ENCODE measurements around the gene GABPB2. TPM values are rescaled to one million over a fixed set of nuclear protein-coding genes. Genes with fewer than 3 reads are reported as not detected.
A peak's percentile ranks its signal among the peaks of the same experiment; 100 is the strongest.

GABPB2 gene
- polyA plus RNA-seq (2013, experiment 1 of 2; ENCODE audit: insufficient read length): 7.7 TPM
- polyA plus RNA-seq (2013, experiment 2 of 2; ENCODE audit: insufficient read length): 6.7 TPM

DNA sequence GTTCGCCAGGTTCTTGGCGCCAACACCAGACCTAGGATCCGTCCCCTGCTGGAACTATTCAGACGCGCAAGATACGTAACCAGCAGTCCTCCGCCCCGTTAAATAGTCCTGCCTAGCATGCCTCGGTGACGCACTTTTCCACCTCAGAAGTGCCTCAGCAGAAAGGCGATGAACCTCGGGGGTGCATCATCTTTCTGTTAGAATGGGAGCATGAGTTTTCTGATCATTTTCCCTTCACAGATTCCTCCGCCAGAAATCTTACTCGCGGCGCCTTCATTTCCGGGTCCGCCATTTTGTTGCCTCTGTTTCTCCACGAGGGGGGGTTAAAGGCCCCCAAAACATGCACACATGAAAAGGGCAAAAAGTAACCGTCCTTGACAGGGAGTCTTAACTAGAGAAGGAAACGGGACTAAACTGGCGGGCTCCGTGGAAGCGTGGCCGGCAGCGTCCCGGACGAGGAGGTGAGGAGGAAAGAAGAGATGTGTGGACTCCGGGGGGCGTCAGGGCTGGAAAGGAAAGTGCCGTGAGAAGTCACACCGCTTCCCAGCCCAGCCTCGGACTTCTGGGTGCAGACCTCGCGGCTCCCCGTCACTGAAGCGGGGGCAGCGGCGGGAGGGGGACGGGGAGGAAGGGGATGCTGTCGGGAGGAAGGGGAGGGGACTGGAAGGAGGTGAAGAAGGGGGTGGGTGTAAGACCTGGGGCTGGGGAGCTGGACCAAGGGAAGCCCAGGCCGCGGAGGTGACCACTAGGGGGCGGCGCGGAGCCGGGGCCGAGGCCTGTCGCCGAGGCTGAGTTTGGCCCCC is at the start of gene GABPB2:
GABPB2 (plus strand) TSS at position 288 of the 803 bp plus-strand sequence. CDS start 17,429 bp downstream, outside the sequence.
- DNase-seq: peak; percentile 97

GRCh38 chr1:151024540-151025146 is 45.9 kb upstream of the GABPB2 start:
- peak; percentile 58 for DNase-seq

- DNase-seq: no peak
Measured at GRCh38 chr1:151026460-151026859, 44.1 kb upstream of the GABPB2 start.

DNA sequence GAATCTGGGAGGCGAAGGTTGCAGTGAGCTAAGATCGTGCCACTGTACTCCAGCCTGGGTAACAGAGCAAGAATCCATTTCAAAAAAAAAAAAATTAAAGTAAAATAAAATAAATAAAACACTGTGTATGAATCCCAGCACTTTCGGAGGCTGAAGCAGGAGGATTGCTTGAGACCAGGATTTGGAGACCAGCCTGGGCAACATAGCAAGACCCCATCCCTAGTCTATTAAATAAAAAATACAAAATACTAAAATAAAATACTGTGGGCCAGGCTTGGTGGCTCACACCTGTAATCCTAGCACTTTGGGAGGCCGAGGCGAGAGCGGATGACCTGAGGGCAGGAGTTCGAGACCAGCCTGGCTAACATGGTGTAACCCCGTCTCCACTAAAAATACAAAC is 38.4 kb upstream of the GABPB2 start:
- DNase-seq: no peak

DNA sequence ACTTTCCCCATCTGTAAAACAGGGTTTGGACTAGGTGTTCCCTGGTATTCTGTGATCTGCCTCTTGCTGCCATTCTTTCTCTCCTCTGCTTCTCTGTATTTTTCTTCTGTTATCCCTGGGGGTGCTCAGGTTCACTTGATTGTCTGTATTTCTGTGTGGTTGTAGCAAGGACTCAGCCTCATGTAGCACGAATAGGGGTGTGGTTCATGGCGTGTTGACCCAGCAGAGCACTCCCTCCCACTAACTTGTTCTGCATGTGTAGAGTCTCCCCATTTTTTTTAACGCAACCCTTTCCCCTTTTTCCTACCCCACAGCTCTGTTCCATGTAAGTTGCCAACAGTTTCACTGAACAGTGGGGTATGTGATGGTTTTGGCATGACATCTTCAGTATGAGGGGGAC is 35.4 kb upstream of the GABPB2 start:
- DNase-seq: no peak

DNA sequence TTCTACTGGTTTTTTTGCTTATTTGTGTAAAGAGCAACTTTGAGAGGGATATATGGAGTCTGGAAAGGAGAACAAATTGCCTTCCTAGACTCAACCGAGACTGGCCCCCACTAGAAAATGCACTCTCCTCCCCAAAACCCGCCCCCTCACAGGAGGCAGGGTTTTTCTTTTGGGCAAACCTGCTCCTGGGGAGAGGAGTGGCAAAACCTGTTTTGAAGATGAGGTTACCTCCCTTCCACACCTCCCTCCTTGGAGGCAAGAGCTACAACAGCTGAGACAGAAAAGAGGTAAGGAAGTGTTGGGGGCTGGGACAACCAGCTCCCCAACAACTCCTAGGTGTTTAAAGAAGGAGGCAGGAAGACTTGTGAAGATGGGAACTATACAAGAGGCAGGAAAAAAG is 34.2 kb upstream of the GABPB2 start, which contains the start of gene BNIPL:
BNIPL (plus strand) TSS at position 231 of the 400 bp plus-strand sequence; CDS start at position 371, 140 bp downstream.
- no peak for DNase-seq

DNA sequence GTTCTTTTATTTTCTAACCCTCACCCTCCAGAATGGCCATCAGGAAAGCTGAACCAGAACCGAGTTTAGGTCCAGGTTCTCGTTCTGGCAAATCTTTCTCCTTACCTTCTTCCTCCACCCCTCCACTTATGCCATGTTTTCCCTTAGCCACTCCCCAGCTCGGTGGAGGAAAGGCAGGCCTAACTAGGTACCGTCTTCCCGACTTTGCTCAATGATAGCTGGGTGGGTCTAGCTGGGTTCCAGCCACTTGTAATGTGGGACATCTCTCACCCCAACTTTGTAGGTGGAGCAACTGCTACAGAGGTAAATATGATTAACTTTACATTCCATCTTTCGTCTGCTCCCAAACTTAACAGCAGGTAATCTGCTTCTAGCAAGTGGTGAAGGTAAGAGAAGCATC is 33.5 kb upstream of the GABPB2 start:
- DNase-seq: no peak

DNA sequence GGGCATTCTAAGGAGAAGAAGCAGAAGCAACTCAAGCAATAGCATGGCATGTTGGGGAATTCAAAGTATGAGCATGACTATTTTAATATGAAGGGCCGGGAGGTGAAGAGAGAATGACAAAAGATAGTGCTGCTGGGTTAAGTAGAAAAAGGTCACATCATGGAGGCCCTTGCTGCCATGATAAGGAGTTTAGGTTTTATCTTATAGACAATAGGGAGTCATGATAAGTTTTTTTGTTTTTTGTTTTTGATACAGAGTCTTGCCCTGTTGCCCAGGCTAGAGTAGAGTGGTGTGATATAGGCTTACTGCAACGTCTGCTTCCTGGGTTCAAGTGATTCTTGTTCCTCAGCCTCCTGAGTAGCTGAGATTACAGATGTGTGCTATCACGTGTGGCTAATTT is 31.0 kb upstream of the GABPB2 start:
- DNase-seq: no peak

GRCh38 chr1:151043163-151043562 is 27.4 kb upstream of the GABPB2 start:
- no peak for DNase-seq

GRCh38 chr1:151047591-151047924 is 23.0 kb upstream of the GABPB2 start, which contains the start of gene C1orf56:
C1orf56 (plus strand) TSS chr1:151047751; CDS start chr1:151047848, 97 bp downstream.
- DNase-seq: peak; percentile 72

DNA sequence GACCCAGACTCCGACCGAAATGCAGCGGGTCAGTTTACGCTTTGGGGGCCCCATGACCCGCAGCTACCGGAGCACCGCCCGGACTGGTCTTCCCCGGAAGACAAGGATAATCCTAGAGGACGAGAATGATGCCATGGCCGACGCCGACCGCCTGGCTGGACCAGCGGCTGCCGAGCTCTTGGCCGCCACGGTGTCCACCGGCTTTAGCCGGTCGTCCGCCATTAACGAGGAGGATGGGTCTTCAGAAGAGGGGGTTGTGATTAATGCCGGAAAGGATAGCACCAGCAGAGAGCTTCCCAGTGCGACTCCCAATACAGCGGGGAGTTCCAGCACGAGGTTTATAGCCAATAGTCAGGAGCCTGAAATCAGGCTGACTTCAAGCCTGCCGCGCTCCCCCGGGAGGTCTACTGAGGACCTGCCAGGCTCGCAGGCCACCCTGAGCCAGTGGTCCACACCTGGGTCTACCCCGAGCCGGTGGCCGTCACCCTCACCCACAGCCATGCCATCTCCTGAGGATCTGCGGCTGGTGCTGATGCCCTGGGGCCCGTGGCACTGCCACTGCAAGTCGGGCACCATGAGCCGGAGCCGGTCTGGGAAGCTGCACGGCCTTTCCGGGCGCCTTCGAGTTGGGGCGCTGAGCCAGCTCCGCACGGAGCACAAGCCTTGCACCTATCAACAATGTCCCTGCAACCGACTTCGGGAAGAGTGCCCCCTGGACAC is 22.5 kb upstream of the GABPB2 start:
- peak; percentile 59 for DNase-seq

DNA sequence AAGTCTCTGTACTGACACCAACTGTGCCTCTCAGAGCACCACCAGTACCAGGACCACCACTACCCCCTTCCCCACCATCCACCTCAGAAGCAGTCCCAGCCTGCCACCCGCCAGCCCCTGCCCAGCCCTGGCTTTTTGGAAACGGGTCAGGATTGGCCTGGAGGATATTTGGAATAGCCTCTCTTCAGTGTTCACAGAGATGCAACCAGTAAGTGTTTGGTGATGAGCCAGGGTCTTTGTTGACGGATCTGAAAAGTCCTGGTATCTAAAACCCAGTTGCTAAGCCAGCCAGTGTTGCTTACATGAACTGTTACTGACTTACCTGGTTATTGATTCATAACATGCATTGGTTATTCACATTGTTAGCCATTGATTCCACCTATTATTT is 21.9 kb upstream of the GABPB2 start:
- DNase-seq: no peak

GRCh38 chr1:151049458-151049857 is 21.1 kb upstream of the GABPB2 start:
- no peak for DNase-seq

DNA sequence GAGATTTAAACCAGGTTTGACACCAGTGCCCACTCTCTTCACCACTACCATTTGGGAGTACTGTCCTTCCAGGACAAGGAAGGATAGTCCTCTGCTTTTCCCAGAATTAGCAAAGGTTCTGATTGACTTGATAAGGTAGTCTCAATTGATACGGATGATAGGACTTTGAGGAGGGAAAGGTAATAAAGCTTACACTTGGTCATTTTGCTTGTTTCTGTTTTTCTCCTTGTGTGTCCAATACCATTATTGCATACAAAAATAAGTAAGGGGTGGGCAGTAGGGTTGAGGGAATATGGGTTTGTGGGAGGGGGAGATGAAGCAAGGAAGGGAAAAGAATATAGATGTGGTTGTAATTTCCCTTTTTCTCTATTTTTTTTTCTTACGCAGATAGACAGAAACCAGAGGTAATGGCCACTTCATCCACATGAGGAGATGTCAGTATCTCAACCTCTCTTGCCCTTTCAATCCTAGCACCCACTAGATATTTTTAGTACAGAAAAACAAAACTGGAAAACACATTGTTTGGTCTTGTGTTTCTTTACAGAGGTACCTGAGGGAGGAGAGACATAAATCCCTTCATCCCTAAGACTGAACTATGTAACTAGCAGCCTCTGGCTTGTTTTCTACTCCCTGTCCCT is 20.4 kb upstream of the GABPB2 start:
- no peak for DNase-seq

- DNase-seq: no peak
Measured at GRCh38 chr1:151051356-151052009, 19.1 kb upstream of the GABPB2 start.

- no peak for DNase-seq
Measured at GRCh38 chr1:151054971-151055547, 15.5 kb upstream of the GABPB2 start.

GRCh38 chr1:151055581-151055980 is 15.0 kb upstream of the GABPB2 start:
- no peak for DNase-seq

DNA sequence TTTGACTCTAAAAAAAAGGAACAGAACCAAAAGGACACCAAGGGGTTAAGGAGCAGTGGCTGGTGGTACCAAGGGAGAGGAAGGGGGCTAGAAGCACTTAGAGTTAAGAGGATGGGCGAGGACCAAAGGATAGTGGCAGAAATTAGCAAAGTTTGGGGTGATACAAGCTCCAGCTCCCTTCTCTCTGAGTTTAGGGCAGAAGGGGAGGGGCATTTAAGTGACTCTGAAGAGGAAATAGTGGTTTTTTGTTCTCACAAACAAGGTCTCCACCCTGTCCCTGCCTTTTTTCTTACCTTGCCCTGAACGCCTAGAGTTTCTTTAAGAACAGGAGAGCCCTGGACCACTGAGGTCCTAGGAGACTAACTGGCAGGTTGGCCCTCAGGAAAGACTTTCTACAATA is 14.4 kb upstream of the GABPB2 start:
- no peak for DNase-seq

DNA sequence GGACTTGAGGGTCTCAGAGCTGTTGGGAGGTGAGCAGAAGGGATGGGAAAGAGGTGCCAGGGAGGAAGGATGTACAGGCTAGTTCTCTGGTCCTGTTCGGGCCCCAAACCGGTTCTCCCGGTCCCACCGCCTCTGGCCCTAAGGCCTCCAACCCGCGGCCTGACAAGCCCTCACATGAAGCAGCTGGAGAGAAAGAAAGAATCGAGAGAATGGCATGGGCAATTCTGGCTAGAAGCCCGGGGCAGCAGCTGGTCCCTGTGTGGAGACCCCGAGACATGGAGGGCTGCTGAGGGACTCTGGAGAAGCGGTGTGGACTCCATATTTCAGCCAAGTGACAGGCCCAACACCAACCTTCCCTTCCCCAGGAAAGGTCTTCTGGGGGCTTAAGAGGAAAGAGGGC is 11.9 kb upstream of the GABPB2 start:
- no peak for DNase-seq

GRCh38 chr1:151059109-151060006 is 11.2 kb upstream of the GABPB2 start, which contains the start of gene CDC42SE1:
CDC42SE1 (minus strand) TSS chr1:151059622; CDS start chr1:151055730, 3,892 bp downstream.
- peak; percentile 85 for DNase-seq

Measured in fibroblast of skin of abdomen (primary cell).